Left renal cortex interstitium (tissue), 4 donors: ENCODE results near the gene ENPP1. TPM values are rescaled to one million over a fixed set of nuclear protein-coding genes. Genes with fewer than 3 reads are reported as not detected.

Source experiments
- DNase-seq, 4 donors: peaks; one replicate each; pipeline ENCODE4 v3.0.0-alpha.2; 2013; ENCODE audit warnings: low read depth in 4 of 4, low spot score in 2 of 4, missing footprints in 1 of 4
- polyA plus RNA-seq, 4 donors: library from polyadenylated mRNA; unstranded; fragments of 120-200 nt; gene quantifications; one replicate each; pipeline ENCODE4 v1.2.1, GENCODE V29; 2013; ENCODE audit not compliant: insufficient read length in 4 of 4

ENPP1 gene
- polyA plus RNA-seq, 4 donors, result 18.3 to 27.7 (median 20.3) TPM

DNA sequence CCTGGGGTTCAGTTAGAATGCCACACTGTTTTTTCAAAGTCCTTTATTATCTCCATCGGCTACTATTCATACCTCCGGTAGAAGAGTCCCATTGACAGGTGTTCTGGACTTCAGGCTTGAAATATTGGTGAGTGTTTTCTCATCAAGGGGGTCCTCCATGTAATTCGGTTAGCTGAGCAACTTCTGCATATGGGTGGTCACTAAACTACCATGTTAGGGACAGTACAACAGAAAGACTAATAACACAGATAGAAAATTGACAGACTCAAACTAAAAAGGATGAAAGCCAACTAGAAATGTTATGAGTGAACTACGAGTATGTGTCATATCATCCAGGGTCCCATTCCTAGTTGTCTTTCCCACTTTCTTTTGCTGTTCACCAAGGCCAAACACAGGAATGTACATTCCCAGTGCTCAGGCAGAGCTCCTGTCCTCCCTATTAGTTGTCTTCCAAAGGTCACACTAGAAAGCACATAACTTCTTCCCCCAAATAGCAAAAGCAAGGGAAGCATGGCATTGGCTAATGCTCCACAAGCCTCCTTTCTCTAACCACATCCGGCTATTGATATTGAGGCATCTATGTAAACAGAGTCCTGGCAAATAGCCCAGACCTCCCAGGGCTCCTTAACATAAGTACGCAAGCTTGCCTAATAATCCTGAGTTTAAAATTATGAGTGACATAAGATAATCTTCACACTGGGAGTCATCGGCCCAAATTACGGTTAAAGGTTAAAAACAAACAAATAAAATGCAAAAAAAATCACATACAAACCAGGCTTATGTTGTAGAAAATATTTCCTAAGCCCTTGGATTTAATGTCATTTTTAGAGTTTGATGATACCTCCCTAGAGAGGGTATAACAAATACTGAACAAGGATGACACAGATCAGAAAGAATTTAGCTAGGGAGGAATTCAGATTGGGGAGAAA is 130.1 kb downstream of the ENPP1 start:
- DNase-seq, result no peak

Other genes with a start within 250 kb of the ENPP1 start
- 1 to 10 TPM in 1 of 4 donors, under 1 TPM in 2, not detected in 1; 0.87 to 4.3 (median 0.96) TPM for gene ARG1, start 234.8 kb upstream of the ENPP1 start, polyA plus RNA-seq
- 10 to 100 TPM; 42.3 to 63.6 (median 50.6) TPM for gene MED23, start 179.8 kb upstream of the ENPP1 start, polyA plus RNA-seq
- gene ENPP3, start 170.7 kb upstream of the ENPP1 start, polyA plus RNA-seq, result 10 to 100 TPM in 2 of 4 donors, 1 to 10 TPM in 2; 7.2 to 12.6 (median 10.5) TPM
- gene OR2A4, start 106.6 kb upstream of the ENPP1 start, polyA plus RNA-seq, result not detected
- gene CTAGE9, start 97.0 kb upstream of the ENPP1 start, polyA plus RNA-seq, result under 1 TPM in 3 of 4 donors, not detected in 1; 0.36 to 0.53 (median 0.40) TPM
- 100 to 1,000 TPM; 182 to 285 (median 213) TPM for gene CCN2, start 143.4 kb downstream of the ENPP1 start, polyA plus RNA-seq